Measurements from ENCODE around the gene ATP6V0A1. TPM values are rescaled to one million over a fixed set of nuclear protein-coding genes. Genes with fewer than 3 reads are reported as not detected.

The ATP6V0A1 gene
- polyA plus RNA-seq, 1 donor from 2014 or later, result 92.1 TPM

DNA sequence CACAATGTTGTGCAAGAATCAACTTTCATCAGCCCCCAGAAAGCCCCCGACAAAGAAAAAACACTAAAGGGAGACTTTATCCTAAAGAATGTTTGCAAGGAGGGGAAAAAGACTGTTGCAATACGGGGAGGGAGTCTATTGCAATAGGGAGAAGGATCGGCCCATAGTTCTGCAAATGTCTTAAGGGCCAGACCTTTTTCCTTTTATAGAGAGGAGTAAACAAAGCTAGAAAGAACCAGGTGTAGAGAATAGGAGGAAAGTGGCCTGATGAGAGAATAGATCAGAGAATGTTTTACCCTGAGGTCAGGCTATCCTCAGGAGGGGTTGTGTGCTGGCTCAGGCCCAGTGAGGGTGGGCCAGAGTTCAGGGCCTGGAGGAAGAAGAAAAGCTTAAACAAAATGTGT is 26.9 kb upstream of the ATP6V0A1 start:
- no peak overlapping the region for H3K9ac ChIP-seq (ENCODE audit: low read length)
- H3K9me3 ChIP-seq (ENCODE audit: low read length), result no peaks in the 10 kb centered on the region
- no peaks in the 10 kb centered on the region for H3K27me3 ChIP-seq (ENCODE audit: insufficient read depth, low read depth, low read length)
- H3K4me2 ChIP-seq (ENCODE audit: low read length), result no peak overlapping the region
- TF ChIP-seq, protein P1, sequence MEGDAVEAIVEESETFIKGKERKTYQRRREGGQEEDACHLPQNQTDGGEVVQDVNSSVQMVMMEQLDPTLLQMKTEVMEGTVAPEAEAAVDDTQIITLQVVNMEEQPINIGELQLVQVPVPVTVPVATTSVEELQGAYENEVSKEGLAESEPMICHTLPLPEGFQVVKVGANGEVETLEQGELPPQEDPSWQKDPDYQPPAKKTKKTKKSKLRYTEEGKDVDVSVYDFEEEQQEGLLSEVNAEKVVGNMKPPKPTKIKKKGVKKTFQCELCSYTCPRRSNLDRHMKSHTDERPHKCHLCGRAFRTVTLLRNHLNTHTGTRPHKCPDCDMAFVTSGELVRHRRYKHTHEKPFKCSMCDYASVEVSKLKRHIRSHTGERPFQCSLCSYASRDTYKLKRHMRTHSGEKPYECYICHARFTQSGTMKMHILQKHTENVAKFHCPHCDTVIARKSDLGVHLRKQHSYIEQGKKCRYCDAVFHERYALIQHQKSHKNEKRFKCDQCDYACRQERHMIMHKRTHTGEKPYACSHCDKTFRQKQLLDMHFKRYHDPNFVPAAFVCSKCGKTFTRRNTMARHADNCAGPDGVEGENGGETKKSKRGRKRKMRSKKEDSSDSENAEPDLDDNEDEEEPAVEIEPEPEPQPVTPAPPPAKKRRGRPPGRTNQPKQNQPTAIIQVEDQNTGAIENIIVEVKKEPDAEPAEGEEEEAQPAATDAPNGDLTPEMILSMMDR (IDR thresholded peaks at IDR 0.05; ENCODE audit: poor library complexity, severe bottlenecking), result no peak
- no peak for TF ChIP-seq MXI1 (conservative IDR thresholded peaks at IDR 0.05; ENCODE audit: poor library complexity, severe bottlenecking)
- H3K79me2 ChIP-seq (replicated peaks; ENCODE audit: insufficient read depth, low read length), result no peaks in the 10 kb centered on the region
- H3K9me2 ChIP-seq (ENCODE audit: insufficient read depth, low read length), result no peaks in the 10 kb centered on the region
- H3K36me3 ChIP-seq (ENCODE audit: insufficient read depth, low read length), result no peaks in the 10 kb centered on the region
- no peaks in the 10 kb centered on the region for H4K20me1 ChIP-seq (ENCODE audit: insufficient read depth)
- no peaks in the 10 kb centered on the region for H3F3A ChIP-seq (ENCODE audit: insufficient read depth, low read length, poor library complexity, severe bottlenecking)
- no peak overlapping the region for H3K27ac ChIP-seq (ENCODE audit: low read length)
- no peak overlapping the region for H2AFZ ChIP-seq (ENCODE audit: low read depth, low read length)
- no peak overlapping the region for H3K4me3 ChIP-seq (ENCODE audit: low read length)

DNA sequence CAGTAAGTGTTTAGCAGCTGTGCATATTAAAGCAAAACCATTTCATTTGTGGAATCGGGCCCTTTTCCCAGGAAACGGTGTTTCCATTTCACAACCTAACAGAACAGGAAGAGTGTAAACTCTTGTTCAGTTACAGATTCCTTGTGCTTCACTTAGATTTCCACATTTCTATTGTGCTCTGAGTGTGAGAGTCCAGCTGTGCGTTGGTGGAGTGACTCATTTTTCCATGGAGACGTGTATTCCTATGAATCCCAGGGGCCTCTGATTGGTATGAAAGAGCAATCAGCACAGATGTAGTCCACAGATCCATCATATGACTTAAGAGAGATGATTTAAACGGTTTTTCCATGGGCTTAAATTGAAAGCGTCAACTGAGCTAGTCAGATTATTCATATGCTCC is 22.3 kb upstream of the ATP6V0A1 start:
- TF ChIP-seq MXI1 (conservative IDR thresholded peaks at IDR 0.05; ENCODE audit: poor library complexity, severe bottlenecking) (no peak), EP300 (conservative IDR thresholded peaks at IDR 0.05; ENCODE audit: poor library complexity, severe bottlenecking) (no peak), RAD21 (conservative IDR thresholded peaks at IDR 0.05) (no peak), REST (IDR thresholded peaks at IDR 0.05; ENCODE audit: borderline replicate concordance) (peak; percentile 52), SMC3 (conservative IDR thresholded peaks at IDR 0.05; ENCODE audit: poor library complexity) (no peak), POLR2AphosphoS5 (IDR thresholded peaks at IDR 0.05) (no peak)
- TF ChIP-seq, protein P1 (IDR thresholded peaks at IDR 0.05; ENCODE audit: poor library complexity, severe bottlenecking), result no peak
- Histone ChIP-seq H3K4me2 (ENCODE audit: low read length) (no peak overlapping the region), H4K20me1 (ENCODE audit: insufficient read depth) (no peaks in the 10 kb centered on the region)

More for the DNA sequence above, 22.3 kb upstream of the ATP6V0A1 start:
- no peaks in the 10 kb centered on the region for H3K9me3 ChIP-seq (ENCODE audit: low read length)
- H3K4me3 ChIP-seq (ENCODE audit: low read length), result no peak overlapping the region
- H3K79me2 ChIP-seq (replicated peaks; ENCODE audit: insufficient read depth, low read length), result no peaks in the 10 kb centered on the region
- H2AFZ ChIP-seq (ENCODE audit: low read depth, low read length), result no peak overlapping the region
- no peaks in the 10 kb centered on the region for H3K27me3 ChIP-seq (ENCODE audit: insufficient read depth, low read depth, low read length)
- no peak overlapping the region for H3K27ac ChIP-seq (ENCODE audit: low read length)
- no peaks in the 10 kb centered on the region for H3F3A ChIP-seq (ENCODE audit: insufficient read depth, low read length, poor library complexity, severe bottlenecking)
- no peak overlapping the region for H3K9ac ChIP-seq (ENCODE audit: low read length)
- no peaks in the 10 kb centered on the region for H3K36me3 ChIP-seq (ENCODE audit: insufficient read depth, low read length)
- H3K9me2 ChIP-seq (ENCODE audit: insufficient read depth, low read length), result no peaks in the 10 kb centered on the region

Data from neural cell (in vitro differentiated cells).